ENCODE results near the gene RASSF6.

DNA sequence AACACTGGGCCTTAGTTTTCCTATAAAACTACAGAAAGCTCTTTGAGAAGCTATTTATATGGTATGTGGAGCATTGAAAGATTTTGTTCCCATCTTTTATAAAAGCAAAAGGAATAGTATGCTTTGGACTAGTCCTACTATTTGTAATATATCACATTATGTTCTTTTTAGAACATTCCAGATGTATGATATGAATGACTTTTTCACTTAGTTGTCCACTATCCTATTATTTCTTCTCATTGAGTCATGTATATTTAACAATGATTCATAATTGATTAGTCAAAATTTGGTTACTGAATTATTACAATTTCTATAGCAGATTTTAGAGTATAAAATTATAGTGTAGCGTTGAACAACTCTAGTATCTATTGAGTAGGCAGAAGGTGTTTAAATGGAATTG is 34.2 kb downstream of the RASSF6 start:
- TF ChIP-seq, protein P1, sequence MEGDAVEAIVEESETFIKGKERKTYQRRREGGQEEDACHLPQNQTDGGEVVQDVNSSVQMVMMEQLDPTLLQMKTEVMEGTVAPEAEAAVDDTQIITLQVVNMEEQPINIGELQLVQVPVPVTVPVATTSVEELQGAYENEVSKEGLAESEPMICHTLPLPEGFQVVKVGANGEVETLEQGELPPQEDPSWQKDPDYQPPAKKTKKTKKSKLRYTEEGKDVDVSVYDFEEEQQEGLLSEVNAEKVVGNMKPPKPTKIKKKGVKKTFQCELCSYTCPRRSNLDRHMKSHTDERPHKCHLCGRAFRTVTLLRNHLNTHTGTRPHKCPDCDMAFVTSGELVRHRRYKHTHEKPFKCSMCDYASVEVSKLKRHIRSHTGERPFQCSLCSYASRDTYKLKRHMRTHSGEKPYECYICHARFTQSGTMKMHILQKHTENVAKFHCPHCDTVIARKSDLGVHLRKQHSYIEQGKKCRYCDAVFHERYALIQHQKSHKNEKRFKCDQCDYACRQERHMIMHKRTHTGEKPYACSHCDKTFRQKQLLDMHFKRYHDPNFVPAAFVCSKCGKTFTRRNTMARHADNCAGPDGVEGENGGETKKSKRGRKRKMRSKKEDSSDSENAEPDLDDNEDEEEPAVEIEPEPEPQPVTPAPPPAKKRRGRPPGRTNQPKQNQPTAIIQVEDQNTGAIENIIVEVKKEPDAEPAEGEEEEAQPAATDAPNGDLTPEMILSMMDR (IDR thresholded peaks at IDR 0.05; ENCODE audit: insufficient read depth, low read length, poor library complexity, severe bottlenecking): no peak
- TF ChIP-seq EZH2phosphoT487 (conservative IDR thresholded peaks at IDR 0.05; ENCODE audit: low read length): no peak
